T47D (cell line): ENCODE measurements around the gene E4F1.

Source experiments
- DNase-seq, 2 experiments: peaks; one replicate each; pipeline versions ENCODE4 v3.0.0 to v3.0.0-alpha.2; 2011 to 2012; ENCODE audit warnings: low read depth in 1 of 2, low spot score in 1 of 2
- JUND ChIP-seq: IDR thresholded peaks from 2 replicates; pipeline ENCODE4 v1.6.1; 2012; ENCODE audit warnings: low read depth
- in situ Hi-C: cut with HindIII; loops from 2 replicates; pipeline ENCODE4 v1.10.0; 2016; ENCODE audit warnings: low sequenced_read_pairs, low pct_unique_long_range_greater_than_20kb

Gene E4F1

GRCh38 chr16:2231016-2231931, 7.9 kb downstream of the E4F1 start:
- in situ Hi-C loops, result no loop called here
- no peak for TF ChIP-seq JUND
- DNase-seq, result no peak

- no peak for DNase-seq
- no peak for TF ChIP-seq JUND
- in situ Hi-C loops, result no loop called here
Measured at GRCh38 chr16:2232094-2232990, 9.0 kb downstream of the E4F1 start.

GRCh38 chr16:2233046-2233775, 9.8 kb downstream of the E4F1 start:
- TF ChIP-seq JUND, result no peak
- no peak for DNase-seq
- in situ Hi-C loops, result no loop called here

- in situ Hi-C loops, result no loop called here
- DNase-seq, result no peak
- TF ChIP-seq JUND, result no peak
Measured at GRCh38 chr16:2233872-2234812, 10.8 kb downstream of the E4F1 start.

GRCh38 chr16:2234813-2235170, 11.4 kb downstream of the E4F1 start:
- no peak for DNase-seq
- in situ Hi-C loops, result no loop called here
- no peak for TF ChIP-seq JUND

GRCh38 chr16:2235234-2235651, 11.9 kb downstream of the E4F1 start:
- in situ Hi-C loops, result no loop called here
- no peak for DNase-seq
- TF ChIP-seq JUND, result no peak

GRCh38 chr16:2235695-2236336, 12.4 kb downstream of the E4F1 start:
- no peak for TF ChIP-seq JUND
- no peak for DNase-seq
- in situ Hi-C loops, result no loop called here

GRCh38 chr16:2236337-2237101, 13.1 kb downstream of the E4F1 start, which contains the start of gene DNASE1L2:
Gene DNASE1L2, plus strand, starts transcription at chr16:2236444. Its CDS starts 373 bp downstream, at chr16:2236817.
- in situ Hi-C loops, result no loop called here
- no peak for TF ChIP-seq JUND
- DNase-seq, result no peak

- TF ChIP-seq JUND, result no peak
- in situ Hi-C loops, result no loop called here
- no peak for DNase-seq
Measured at GRCh38 chr16:2237102-2237482, 13.7 kb downstream of the E4F1 start.

GRCh38 chr16:2237493-2238149, 14.2 kb downstream of the E4F1 start:
- no peak for TF ChIP-seq JUND
- in situ Hi-C loops, result no loop called here
- DNase-seq, result no peak
